ENCODE results near the gene MOSPD2.

- no peak for TF ChIP-seq SUZ12 (IDR thresholded peaks at IDR 0.05; ENCODE audit: extremely low read depth, insufficient read depth, insufficient read length)
- TF ChIP-seq ZNF274 (IDR thresholded peaks at IDR 0.05; ENCODE audit: low read depth, low read length), result no peak
Measured at GRCh38 chrX:14946606-14947155, 73.5 kb downstream of the MOSPD2 start.
